SK-N-SH treated with all-trans-retinoic acid at 6 μM for 48 hours (cell line): ENCODE results near the gene HERC4.

Experiments
- ATAC-seq: fragments of 200-7000 bp; cut with Tn5 transposase; 3 replicates; pipeline ENCODE4 v1.9.1; 2020; ENCODE audit warnings: mild to moderate bottlenecking, moderate library complexity
- ARNTL ChIP-seq: fragments of 450-650 bp; formaldehyde crosslinking; IDR thresholded peaks from 2 replicates; pipeline ENCODE4 v1.5.0; 2020; ENCODE audit warnings: low read depth, mild to moderate bottlenecking, moderate library complexity, borderline replicate concordance
- BACH2 ChIP-seq: fragments of 250-450 bp; sonication (Bioruptor Pico); IDR thresholded peaks from 2 replicates; pipeline ENCODE4 v1.9.0; 2021; ENCODE audit warnings: mild to moderate bottlenecking, borderline replicate concordance
- CSDC2 ChIP-seq: fragments of 250-450 bp; sonication (Bioruptor Pico); IDR thresholded peaks from 2 replicates; pipeline ENCODE4 v1.5.0; 2020; ENCODE audit warnings: mild to moderate bottlenecking, moderate library complexity
- ESRRG ChIP-seq: fragments of 250-450 bp; sonication (Bioruptor Pico); IDR thresholded peaks from 2 replicates; pipeline ENCODE4 v1.6.1; 2021; ENCODE audit warnings: mild to moderate bottlenecking
- ISL1 ChIP-seq: fragments of 250-450 bp; sonication (Bioruptor Pico); IDR thresholded peaks from 2 replicates; pipeline ENCODE4 v2.1.2; 2022; ENCODE audit warnings: mild to moderate bottlenecking, moderate library complexity
- OSR1 ChIP-seq: fragments of 250-450 bp; sonication (Bioruptor Pico); IDR thresholded peaks from 2 replicates; pipeline ENCODE4 v1.8.0; 2022; ENCODE audit warnings: moderate library complexity, mild to moderate bottlenecking, inconsistent platforms
- PPARA ChIP-seq: fragments of 250-450 bp; sonication (Bioruptor Pico); IDR thresholded peaks from 2 replicates; pipeline ENCODE4 v1.5.0; 2020; ENCODE audit warnings: mild to moderate bottlenecking, borderline replicate concordance
- RARB ChIP-seq: fragments of 250-450 bp; sonication (Bioruptor Pico); IDR thresholded peaks from 2 replicates; pipeline ENCODE4 v1.8.0; 2021; ENCODE audit warnings: mild to moderate bottlenecking, moderate library complexity
- SNAI2 ChIP-seq: fragments of 250-450 bp; sonication (Bioruptor Pico); IDR thresholded peaks from 2 replicates; pipeline ENCODE4 v1.5.0; 2020; ENCODE audit warnings: mild to moderate bottlenecking, moderate library complexity
- TCF4 ChIP-seq: fragments of 250-450 bp; sonication (Bioruptor Pico); IDR thresholded peaks from 2 replicates; pipeline ENCODE4 v1.8.0; 2021; ENCODE audit warnings: mild to moderate bottlenecking, moderate library complexity, borderline replicate concordance
- TOX ChIP-seq: fragments of 250-450 bp; sonication (Bioruptor Pico); IDR thresholded peaks from 2 replicates; pipeline ENCODE4 v1.8.0; 2021; ENCODE audit warnings: mild to moderate bottlenecking, moderate library complexity, borderline replicate concordance
- ZC3H10 ChIP-seq: fragments of 250-450 bp; sonication (Bioruptor Pico); IDR thresholded peaks from 2 replicates; pipeline ENCODE4 v1.5.1; 2021; ENCODE audit warnings: mild to moderate bottlenecking, moderate library complexity
- ZFP3 ChIP-seq: fragments of 250-450 bp; sonication (Bioruptor Pico); IDR thresholded peaks from 2 replicates; pipeline ENCODE4 v1.5.0; 2020; ENCODE audit warnings: mild to moderate bottlenecking, moderate library complexity
- ZFP30 ChIP-seq: fragments of 450-650 bp; formaldehyde crosslinking; IDR thresholded peaks from 2 replicates; pipeline ENCODE4 v1.5.0; 2022; ENCODE audit warnings: mild to moderate bottlenecking, moderate library complexity
- ZNF565 ChIP-seq: fragments of 450-650 bp; formaldehyde crosslinking; conservative IDR thresholded peaks from 2 replicates; pipeline ENCODE4 v1.5.0; 2020; ENCODE audit warnings: low read depth, mild to moderate bottlenecking, moderate library complexity
- ZNF8 ChIP-seq: fragments of 450-650 bp; formaldehyde crosslinking; IDR thresholded peaks from 2 replicates; pipeline ENCODE4 v1.5.0; 2020; ENCODE audit warnings: mild to moderate bottlenecking, moderate library complexity
- TF ChIP-seq, protein P1 (sequence below): fragments of 250-450 bp; sonication (Bioruptor Pico); IDR thresholded peaks from 2 replicates; pipeline ENCODE4 v1.8.0; 2021; ENCODE audit warnings: low read depth, mild to moderate bottlenecking, moderate library complexity, borderline replicate concordance
- TF ChIP-seq, protein P2 (sequence below): fragments of 250-450 bp; sonication (Bioruptor Pico); IDR thresholded peaks from 2 replicates; pipeline ENCODE4 v1.5.0; 2020; ENCODE audit warnings: mild to moderate bottlenecking, moderate library complexity
- TF ChIP-seq, protein P3 (sequence below): fragments of 250-450 bp; sonication (Bioruptor Pico); IDR thresholded peaks from 2 replicates; pipeline ENCODE4 v1.8.0; 2020; ENCODE audit warnings: mild to moderate bottlenecking, moderate library complexity, borderline replicate concordance

Gene HERC4

DNA sequence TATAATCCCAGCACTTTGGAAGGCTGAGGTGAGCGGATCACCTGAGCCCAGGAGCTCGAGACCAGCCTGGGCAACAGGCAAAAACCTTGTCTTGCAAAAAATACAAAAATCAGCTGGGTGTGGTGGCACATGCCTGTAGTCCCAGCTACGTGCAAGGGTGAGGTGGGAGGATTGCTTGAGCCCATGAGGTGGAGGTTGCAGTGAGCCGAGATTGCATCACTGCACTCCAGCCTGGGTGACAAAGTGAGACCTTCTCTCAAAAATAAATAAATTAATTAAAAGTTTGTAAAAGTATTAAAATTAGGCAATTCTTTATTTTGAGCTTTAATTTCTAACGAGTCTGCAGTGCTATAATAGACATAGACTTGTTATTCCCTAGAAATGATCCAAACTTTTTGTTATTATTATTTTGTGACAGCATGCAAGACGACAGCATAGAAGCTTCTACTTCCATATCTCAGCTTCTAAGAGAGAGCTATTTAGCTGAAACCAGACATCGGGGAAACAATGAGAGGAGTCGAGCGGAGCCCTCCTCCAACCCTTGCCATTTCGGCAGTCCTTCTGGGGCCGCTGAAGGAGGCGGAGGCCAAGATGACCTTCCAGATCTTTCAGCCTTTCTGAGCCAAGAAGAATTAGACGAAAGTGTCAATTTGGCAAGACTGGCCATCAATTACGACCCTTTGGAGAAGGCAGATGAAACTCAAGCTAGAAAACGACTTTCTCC is 46.1 kb upstream of the HERC4 start:
- no peak for ATAC-seq
- TF ChIP-seq ISL1 (CRISPR knock-in tag): no peak
- TF ChIP-seq, protein P1, sequence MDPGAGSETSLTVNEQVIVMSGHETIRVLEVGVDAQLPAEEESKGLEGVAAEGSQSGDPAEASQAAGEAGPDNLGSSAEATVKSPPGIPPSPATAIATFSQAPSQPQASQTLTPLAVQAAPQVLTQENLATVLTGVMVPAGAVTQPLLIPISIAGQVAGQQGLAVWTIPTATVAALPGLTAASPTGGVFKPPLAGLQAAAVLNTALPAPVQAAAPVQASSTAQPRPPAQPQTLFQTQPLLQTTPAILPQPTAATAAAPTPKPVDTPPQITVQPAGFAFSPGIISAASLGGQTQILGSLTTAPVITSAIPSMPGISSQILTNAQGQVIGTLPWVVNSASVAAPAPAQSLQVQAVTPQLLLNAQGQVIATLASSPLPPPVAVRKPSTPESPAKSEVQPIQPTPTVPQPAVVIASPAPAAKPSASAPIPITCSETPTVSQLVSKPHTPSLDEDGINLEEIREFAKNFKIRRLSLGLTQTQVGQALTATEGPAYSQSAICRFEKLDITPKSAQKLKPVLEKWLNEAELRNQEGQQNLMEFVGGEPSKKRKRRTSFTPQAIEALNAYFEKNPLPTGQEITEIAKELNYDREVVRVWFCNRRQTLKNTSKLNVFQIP (CRISPR knock-in tag): no peak
- TF ChIP-seq, protein P2, sequence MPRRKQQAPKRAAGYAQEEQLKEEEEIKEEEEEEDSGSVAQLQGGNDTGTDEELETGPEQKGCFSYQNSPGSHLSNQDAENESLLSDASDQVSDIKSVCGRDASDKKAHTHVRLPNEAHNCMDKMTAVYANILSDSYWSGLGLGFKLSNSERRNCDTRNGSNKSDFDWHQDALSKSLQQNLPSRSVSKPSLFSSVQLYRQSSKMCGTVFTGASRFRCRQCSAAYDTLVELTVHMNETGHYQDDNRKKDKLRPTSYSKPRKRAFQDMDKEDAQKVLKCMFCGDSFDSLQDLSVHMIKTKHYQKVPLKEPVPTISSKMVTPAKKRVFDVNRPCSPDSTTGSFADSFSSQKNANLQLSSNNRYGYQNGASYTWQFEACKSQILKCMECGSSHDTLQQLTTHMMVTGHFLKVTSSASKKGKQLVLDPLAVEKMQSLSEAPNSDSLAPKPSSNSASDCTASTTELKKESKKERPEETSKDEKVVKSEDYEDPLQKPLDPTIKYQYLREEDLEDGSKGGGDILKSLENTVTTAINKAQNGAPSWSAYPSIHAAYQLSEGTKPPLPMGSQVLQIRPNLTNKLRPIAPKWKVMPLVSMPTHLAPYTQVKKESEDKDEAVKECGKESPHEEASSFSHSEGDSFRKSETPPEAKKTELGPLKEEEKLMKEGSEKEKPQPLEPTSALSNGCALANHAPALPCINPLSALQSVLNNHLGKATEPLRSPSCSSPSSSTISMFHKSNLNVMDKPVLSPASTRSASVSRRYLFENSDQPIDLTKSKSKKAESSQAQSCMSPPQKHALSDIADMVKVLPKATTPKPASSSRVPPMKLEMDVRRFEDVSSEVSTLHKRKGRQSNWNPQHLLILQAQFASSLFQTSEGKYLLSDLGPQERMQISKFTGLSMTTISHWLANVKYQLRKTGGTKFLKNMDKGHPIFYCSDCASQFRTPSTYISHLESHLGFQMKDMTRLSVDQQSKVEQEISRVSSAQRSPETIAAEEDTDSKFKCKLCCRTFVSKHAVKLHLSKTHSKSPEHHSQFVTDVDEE (CRISPR knock-in tag): no peak
- TF ChIP-seq SNAI2: no peak
- TF ChIP-seq, protein P3, sequence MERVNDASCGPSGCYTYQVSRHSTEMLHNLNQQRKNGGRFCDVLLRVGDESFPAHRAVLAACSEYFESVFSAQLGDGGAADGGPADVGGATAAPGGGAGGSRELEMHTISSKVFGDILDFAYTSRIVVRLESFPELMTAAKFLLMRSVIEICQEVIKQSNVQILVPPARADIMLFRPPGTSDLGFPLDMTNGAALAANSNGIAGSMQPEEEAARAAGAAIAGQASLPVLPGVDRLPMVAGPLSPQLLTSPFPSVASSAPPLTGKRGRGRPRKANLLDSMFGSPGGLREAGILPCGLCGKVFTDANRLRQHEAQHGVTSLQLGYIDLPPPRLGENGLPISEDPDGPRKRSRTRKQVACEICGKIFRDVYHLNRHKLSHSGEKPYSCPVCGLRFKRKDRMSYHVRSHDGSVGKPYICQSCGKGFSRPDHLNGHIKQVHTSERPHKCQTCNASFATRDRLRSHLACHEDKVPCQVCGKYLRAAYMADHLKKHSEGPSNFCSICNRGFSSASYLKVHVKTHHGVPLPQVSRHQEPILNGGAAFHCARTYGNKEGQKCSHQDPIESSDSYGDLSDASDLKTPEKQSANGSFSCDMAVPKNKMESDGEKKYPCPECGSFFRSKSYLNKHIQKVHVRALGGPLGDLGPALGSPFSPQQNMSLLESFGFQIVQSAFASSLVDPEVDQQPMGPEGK (CRISPR knock-in tag): no peak
- TF ChIP-seq, all 23 proteins: peak for 0

DNA sequence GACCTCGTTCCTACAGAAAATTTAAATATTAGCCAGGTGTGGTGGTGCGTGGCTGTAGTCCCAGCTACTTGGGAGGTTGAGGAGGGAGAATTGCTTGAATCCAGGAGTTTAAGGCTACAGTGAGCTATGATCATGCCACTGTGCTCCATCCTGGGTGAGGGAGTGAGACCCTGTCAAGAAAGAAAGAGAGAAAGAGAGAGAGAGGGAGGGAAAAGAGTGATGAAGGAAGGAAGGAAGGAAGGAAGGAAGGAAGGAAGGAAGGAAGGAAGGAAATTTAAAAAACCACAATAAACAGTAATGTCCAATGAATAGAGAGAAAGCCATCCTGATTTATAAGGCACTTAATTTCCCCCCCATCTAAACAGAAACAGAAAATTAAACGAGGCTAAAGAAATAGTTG is 43.6 kb upstream of the HERC4 start:
- TF ChIP-seq, protein P2 (CRISPR knock-in tag): no peak
- TF ChIP-seq ARNTL (CRISPR knock-in tag) (no peak), PPARA (CRISPR knock-in tag) (no peak), ISL1 (CRISPR knock-in tag) (no peak), ZNF565 (CRISPR knock-in tag) (no peak), TCF4 (CRISPR knock-in tag) (no peak), ZNF8 (no peak), ZFP3 (CRISPR knock-in tag) (no peak), OSR1 (CRISPR knock-in tag) (no peak), SNAI2 (no peak), BACH2 (CRISPR knock-in tag) (no peak), ESRRG (CRISPR knock-in tag) (no peak), ZFP30 (CRISPR knock-in tag) (no peak)
- TF ChIP-seq, protein P3 (CRISPR knock-in tag): no peak
- ATAC-seq: no peak

DNA sequence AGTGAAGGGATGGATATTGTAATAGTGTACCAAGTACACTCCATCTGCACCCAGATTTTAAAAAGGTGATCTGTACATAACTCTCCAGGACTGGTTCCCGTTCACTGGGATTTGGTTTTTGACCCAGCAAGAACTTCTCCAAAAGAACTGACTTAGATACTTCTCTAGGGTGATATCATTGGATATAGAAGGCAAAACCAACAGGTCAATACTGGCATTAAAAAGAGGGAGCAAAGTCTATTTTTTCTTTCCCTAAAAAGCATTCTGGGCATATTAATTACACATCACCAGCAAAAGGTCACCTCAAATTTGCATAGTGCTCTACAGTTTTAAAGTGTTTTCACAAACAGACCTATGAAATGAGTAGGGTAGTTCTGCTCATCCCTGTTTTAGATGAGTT is 37.8 kb upstream of the HERC4 start:
- no peak for ATAC-seq
- TF ChIP-seq OSR1 (CRISPR knock-in tag) (no peak), TOX (CRISPR knock-in tag) (no peak), ARNTL (CRISPR knock-in tag) (no peak), CSDC2 (CRISPR knock-in tag) (no peak), ISL1 (CRISPR knock-in tag) (no peak), ZFP3 (CRISPR knock-in tag) (no peak), BACH2 (CRISPR knock-in tag) (no peak), ZNF8 (no peak), TCF4 (CRISPR knock-in tag) (no peak), ZC3H10 (CRISPR knock-in tag) (no peak), ZFP30 (CRISPR knock-in tag) (no peak), ZNF565 (CRISPR knock-in tag) (no peak), RARB (no peak)
- TF ChIP-seq, protein P3 (CRISPR knock-in tag): no peak
